LHCN-M2 (cell line): Measurements from ENCODE around the gene AFAP1L2. TPM values are rescaled to one million over a fixed set of nuclear protein-coding genes. Genes with fewer than 3 reads are reported as not detected.
"Not testable (repeated sequence)": the region's sequence is repeated elsewhere in the genome, so short reads cannot be mapped to it uniquely, and the experiment has no call there.

ENCODE experiments used
- DNase-seq: peaks from one replicate; pipeline ENCODE4 v3.0.0-alpha.2; 2012; ENCODE audit warnings: low read depth
- total RNA-seq: library from RNA; depleted of rRNA; stranded (reverse); fragments of >200 nt; gene quantifications from 2 replicates; pipeline ENCODE4 v1.2.3, GENCODE V29; 2014

The AFAP1L2 gene
- total RNA-seq, 1 experiment from 2014 or later = under 0.01 TPM

GRCh38 chr10:114337510-114338462 lies 66.5 kb downstream of the AFAP1L2 start:
- no peak for DNase-seq

- DNase-seq = no peak
These were observed 67.3 kb downstream of the AFAP1L2 start for GRCh38 chr10:114336823-114337509.

GRCh38 chr10:114335614-114336013 lies 68.7 kb downstream of the AFAP1L2 start:
- DNase-seq = no peak

GRCh38 chr10:114334301-114334700 lies 70.0 kb downstream of the AFAP1L2 start:
- no peak for DNase-seq

- DNase-seq = not testable (repeated sequence)
These were observed 70.9 kb downstream of the AFAP1L2 start for GRCh38 chr10:114333441-114333840.

- no peak for DNase-seq
These were observed 71.8 kb downstream of the AFAP1L2 start for GRCh38 chr10:114332301-114333192.

- no peak for DNase-seq
These were observed 74.5 kb downstream of the AFAP1L2 start for GRCh38 chr10:114329634-114330365.

- no peak for DNase-seq
These were observed 75.4 kb downstream of the AFAP1L2 start for GRCh38 chr10:114328874-114329273.

- DNase-seq = no peak
These were observed 75.9 kb downstream of the AFAP1L2 start for GRCh38 chr10:114328441-114328812.

- no peak for DNase-seq
These were observed 76.5 kb downstream of the AFAP1L2 start for GRCh38 chr10:114327537-114328440.

GRCh38 chr10:114326795-114327194 lies 77.5 kb downstream of the AFAP1L2 start:
- no peak for DNase-seq

GRCh38 chr10:114323023-114323422 lies 81.3 kb downstream of the AFAP1L2 start:
- DNase-seq = peak; percentile 54

GRCh38 chr10:114322344-114322743 lies 82.0 kb downstream of the AFAP1L2 start:
- DNase-seq = no peak

GRCh38 chr10:114320249-114321116 lies 83.8 kb downstream of the AFAP1L2 start:
- DNase-seq = no peak

GRCh38 chr10:114319406-114320248 lies 84.7 kb downstream of the AFAP1L2 start:
- no peak for DNase-seq

- DNase-seq = no peak
These were observed 87.6 kb downstream of the AFAP1L2 start for GRCh38 chr10:114316744-114317143.

- no peak for DNase-seq
These were observed 88.5 kb downstream of the AFAP1L2 start for GRCh38 chr10:114315566-114316420.
